Activated gamma-delta T cell treated with Interleukin-2 at 50 U/mL for 16 hours (primary cell): Measurements from ENCODE around the gene RAI1.
"Not testable (repeated sequence)": the region's sequence is repeated elsewhere in the genome, so short reads cannot be mapped to it uniquely, and the experiment has no call there.

Experiments
- DNase-seq: peaks from one replicate; pipeline ENCODE4 v3.0.0-alpha.2; 2020

Gene RAI1

DNA sequence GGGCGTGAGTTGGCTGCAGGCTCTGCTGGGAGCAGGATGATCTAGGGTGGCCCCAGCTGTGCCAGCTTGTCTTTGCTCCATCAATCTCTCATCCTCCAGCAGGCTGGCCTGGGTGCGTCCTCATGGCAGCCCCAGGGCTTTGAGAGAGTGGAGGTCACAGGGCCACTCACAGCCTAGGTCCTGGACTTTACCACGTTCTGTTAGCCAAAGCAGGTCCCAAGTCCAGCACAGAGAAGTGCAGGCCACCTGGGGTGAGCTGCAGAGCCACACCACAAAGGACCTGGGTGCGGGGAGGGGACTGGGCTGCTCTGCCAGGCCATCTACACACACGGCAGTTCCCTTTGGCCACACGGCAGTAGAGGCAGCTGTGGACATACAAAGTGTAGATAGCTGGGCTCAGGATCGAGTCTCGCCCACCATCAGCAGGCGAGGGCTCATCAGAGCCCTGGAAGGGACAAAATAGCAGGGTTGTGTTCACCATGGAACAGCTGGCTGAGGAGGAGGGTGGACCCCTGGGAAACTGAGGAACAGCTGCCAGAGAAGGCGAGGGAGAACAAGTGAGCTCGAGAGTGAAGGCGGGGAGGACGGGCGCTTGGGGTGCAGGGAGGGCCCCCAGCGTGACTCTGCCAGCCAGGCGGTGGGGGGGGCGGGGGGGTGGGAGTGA lies 125.5 kb downstream of the RAI1 start:
- DNase-seq = no peak

- DNase-seq = no peak
Observed at GRCh38 chr17:17807440-17807839, 126.2 kb downstream of the RAI1 start.

- not testable (repeated sequence) for DNase-seq
Observed at GRCh38 chr17:17808200-17808599, 126.9 kb downstream of the RAI1 start.

- DNase-seq = no peak
Observed at GRCh38 chr17:17808706-17809432, 127.6 kb downstream of the RAI1 start.

DNA sequence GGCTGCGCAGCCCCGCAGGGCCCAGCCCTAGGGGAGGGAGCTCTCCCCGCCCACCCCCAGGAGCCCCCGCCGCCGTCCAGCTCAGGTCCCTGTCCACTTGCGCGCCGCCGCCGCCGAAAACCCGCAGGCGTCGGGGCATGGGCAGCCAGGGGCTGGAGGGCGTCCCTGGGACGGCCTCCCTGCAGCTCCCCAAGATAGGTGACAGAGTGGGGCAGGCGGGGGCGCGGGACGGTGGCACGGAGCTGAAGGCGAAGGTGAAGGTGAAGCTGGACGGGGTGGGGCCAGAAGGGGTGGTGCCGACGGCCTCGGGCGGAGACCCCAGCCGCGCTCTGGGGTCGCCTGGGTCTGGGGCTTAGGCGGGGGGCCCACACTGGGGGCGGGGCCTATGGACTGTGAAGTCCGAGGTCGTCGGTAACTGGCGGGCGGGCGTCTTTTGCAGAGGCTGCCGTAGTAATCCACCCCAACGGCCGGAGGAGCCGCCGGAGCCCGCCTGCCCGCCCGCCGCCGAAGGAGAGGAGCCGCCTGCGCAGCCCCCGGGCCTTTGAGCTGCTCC lies 128.3 kb downstream of the RAI1 start:
- DNase-seq = no peak

DNA sequence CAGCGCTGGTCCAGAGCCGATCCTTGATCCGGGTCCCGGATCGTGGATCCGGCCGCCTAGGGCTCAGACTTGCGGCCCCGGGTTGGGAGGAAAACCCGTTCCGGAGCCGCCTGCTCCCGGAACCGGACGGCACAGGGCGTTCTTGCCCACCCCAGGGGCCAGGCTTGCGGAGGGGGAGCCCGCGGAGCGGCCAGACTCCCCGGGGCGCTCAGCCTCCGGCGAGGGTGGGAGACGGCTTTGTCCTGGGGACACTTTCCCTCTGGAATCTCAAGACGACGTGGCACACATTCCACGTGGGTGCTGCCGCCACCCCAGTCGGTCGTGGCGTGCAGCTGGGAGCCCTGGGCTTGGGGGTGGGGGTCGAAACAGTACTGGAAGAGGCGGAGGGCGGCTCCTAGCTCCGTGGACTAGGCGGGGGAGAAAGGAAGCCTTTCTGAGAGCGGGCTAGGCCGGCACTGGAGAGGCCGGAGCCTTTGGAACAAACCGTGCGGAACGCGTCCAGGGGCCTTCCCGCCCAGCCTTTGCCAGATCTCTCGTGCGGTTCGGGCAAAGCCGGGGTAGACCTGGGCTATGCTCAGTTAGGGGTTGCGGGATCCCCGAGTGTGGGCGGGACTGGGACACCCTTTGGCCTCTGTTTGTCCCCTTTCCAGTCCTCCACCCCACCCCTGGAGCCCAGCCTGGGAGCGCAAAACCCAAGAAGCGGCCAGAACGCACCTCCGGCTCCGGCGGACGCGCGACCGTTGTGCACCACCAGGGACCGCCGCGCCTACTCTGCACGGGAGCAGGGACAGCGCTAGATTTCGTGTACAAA lies 129.0 kb downstream of the RAI1 start:
- DNase-seq = no peak

DNA sequence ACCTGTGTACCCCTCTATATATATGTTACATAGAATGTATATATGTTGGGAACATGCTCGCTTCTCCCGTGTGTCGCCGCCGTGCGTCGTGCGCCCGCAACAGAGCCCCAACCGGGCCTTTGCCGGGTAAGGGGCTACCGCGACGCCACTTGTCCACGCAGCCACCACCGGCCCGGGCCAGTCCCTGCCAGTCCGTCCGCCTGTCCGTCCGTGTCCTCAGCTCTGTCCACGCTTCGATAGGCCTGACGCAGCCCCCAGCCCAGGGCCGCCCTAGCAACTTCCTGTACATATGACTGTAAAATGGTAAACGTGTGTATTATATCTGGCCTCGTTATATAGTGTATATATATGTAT lies 129.6 kb downstream of the RAI1 start:
- no peak for DNase-seq

GRCh38 chr17:17811381-17812210 lies 130.3 kb downstream of the RAI1 start:
- no peak for DNase-seq

GRCh38 chr17:17812211-17813054 lies 131.2 kb downstream of the RAI1 start:
- DNase-seq = peak; percentile 67

GRCh38 chr17:17813055-17813724 lies 131.9 kb downstream of the RAI1 start:
- no peak for DNase-seq

- DNase-seq = no peak
Observed at GRCh38 chr17:17813725-17814095, 132.5 kb downstream of the RAI1 start.

GRCh38 chr17:17814162-17815061 lies 133.2 kb downstream of the RAI1 start:
- DNase-seq = no peak

DNA sequence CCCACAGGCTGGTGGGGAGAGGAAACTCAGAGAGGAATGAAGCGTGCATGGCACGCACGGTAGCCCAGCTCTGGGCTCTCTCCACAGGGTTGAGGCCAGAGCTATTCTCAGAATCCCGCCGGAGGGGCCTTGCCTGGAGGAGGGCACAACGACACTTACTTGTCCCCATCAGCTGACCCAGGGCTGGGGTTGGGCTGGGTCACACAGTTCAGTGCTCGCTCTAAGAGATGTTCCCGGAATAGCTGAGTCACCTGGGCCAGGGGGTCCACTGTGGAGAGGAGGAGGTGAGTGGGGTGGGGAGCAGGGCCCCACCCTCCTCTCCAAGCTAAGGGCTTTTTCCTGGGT lies 133.8 kb downstream of the RAI1 start:
- no peak for DNase-seq

- no peak for DNase-seq
Observed at GRCh38 chr17:17815436-17816200, 134.4 kb downstream of the RAI1 start.

- DNase-seq = no peak
Observed at GRCh38 chr17:17816240-17816814, 135.1 kb downstream of the RAI1 start.

DNA sequence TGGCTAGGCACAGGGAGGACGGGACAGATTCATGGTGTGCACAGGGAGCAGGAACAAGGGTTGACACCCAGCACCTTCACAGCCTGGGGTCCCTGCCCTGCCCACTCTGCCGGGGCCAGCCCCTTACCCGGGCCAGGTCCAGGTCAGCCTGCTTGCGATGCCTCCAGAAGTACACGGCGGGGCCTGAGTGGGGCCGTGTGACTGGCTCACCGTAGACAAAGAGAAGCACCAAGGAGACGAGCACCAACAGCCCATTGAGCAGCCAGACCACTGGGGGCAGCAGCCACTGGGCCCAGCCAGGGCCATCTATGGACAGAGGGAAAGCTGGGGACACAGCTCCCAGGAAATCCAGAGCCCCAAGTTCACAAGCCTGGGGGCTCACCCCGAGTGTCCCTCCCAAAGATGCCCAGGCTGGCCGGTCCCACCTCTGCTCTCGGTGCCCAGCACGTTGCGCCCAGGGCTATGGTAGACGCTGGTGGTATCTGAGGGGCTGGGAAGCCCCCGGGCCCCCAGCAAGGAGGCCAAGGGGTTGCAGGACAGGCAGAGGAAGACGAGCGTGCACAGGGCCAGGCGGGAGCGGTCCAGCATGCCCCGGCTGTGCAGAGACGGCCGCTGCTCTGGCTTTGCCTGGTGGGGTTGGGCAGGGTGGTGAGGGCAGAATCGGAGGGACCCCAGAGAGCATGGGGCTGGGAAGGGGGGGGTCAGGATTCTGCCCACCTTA lies 135.7 kb downstream of the RAI1 start:
- DNase-seq = no peak

DNA sequence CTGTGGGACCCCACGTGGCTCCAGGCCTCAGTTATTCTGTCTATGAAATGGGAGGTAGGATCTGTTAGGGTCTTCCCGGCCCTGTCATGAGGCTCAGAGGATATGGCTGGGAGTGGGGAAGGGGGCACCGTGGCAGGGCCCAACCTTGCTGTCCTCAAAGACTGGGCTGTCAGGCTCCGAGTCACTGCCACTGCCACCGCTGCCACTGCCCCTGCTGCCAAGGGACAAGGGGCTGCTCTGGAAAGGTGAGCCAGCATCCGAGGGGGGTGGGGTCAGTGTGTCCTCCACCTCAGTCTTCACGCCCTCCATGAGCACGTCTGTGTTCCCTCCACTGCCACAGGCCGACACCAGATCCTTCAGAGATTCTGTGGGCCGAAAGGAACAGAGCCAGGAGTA lies 136.3 kb downstream of the RAI1 start:
- no peak for DNase-seq

DNA sequence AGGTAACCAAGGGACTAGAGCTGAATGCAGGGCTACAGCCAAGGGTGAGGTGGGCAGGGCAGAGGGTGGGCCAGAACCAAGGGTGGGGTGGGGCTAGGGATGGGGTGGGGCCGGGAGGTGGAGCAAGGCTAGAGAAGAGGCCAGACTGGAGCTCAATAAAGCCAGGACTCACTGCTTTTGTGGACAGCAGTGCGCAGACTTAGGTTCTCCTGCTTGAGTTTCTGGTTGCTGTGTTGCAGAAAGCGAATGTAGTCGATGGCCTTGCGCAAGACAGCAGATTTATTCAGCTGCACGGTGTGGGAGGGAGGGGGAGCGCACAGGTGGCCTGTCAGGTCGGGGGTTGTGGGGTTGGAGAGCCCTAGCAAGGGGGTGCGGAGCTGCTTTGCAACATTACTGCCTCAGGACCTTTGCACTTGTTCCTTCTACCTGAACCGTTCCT lies 136.8 kb downstream of the RAI1 start:
- DNase-seq = no peak
